A549 (cell line): ENCODE data around the gene VN1R5.

Experiments
- CTCF ChIP-seq: fragments of >200 bp; sonication (Bioruptor Twin); formaldehyde crosslinking; IDR thresholded peaks from 3 replicates; pipeline ENCODE4 v1.5.1; 2016
- ESRRA ChIP-seq: fragments of 150-350 bp; IDR thresholded peaks from 2 replicates; pipeline ENCODE4 v1.6.1; 2014; ENCODE audit warnings: mild to moderate bottlenecking, low read length, borderline replicate concordance
- HDAC2 ChIP-seq: fragments of 200-600 bp; sonication (generic); IDR thresholded peaks from 2 replicates; pipeline ENCODE4 v1.6.1; 2016
- HMGXB4 ChIP-seq: fragments of 250-450 bp; sonication (Bioruptor Pico); IDR thresholded peaks from 2 replicates; pipeline ENCODE4 v1.5.0; 2021; ENCODE audit warnings: mild to moderate bottlenecking, moderate library complexity, borderline replicate concordance
- HOXA7 ChIP-seq: fragments of 250-450 bp; sonication (Bioruptor Pico); IDR thresholded peaks from 2 replicates; pipeline ENCODE4 v1.5.0; 2020; ENCODE audit warnings: mild to moderate bottlenecking, moderate library complexity
- HOXB5 ChIP-seq: fragments of 250-450 bp; sonication (Bioruptor Pico); IDR thresholded peaks from 2 replicates; pipeline ENCODE4 v1.5.0; 2020; ENCODE audit warnings: mild to moderate bottlenecking, moderate library complexity
- JUN ChIP-seq, 2 experiments: fragments of >200 bp; sonication (Bioruptor Twin); formaldehyde crosslinking; IDR thresholded peaks; 2 replicates in 1 of 2; 3 replicates in 1 of 2; pipeline ENCODE4 v1.6.1; 2016 to 2017
- KDM1A ChIP-seq: fragments of 200-600 bp; sonication (generic); IDR thresholded peaks from 2 replicates; pipeline ENCODE4 v1.6.1; 2016; ENCODE audit warnings: low read depth, mild to moderate bottlenecking
- PHF8 ChIP-seq: fragments of 200-600 bp; sonication (generic); IDR thresholded peaks from 2 replicates; pipeline ENCODE4 v1.6.1; 2016; ENCODE audit warnings: low read depth, mild to moderate bottlenecking, antibody characterized with exemption, moderate library complexity, borderline replicate concordance
- POLR2A ChIP-seq: IDR thresholded peaks from 2 replicates; pipeline ENCODE4 v1.6.1; 2012; ENCODE audit warnings: mild to moderate bottlenecking, low read length
- RAD21 ChIP-seq, 2 experiments: fragments of >200 bp in 1 of 2; sonication (Bioruptor Twin) in 1 of 2; formaldehyde crosslinking in 1 of 2; IDR thresholded peaks in 1 of 2; conservative IDR thresholded peaks in 1 of 2; 2 replicates in 1 of 2; 3 replicates in 1 of 2; pipeline ENCODE4 v1.6.1; 2012 to 2018; ENCODE audit warnings: inconsistent platforms in 1 of 2
- REST ChIP-seq: fragments of 200-600 bp; sonication (generic); IDR thresholded peaks from 2 replicates; pipeline ENCODE4 v1.6.1; 2016; ENCODE audit warnings: antibody characterized with exemption, mild to moderate bottlenecking, moderate library complexity
- USF2 ChIP-seq: fragments of 450-650 bp; IDR thresholded peaks from 2 replicates; pipeline ENCODE4 v1.6.1; 2014; ENCODE audit warnings: antibody characterized with exemption
- ZC3H11A ChIP-seq: fragments of 450-650 bp; IDR thresholded peaks from 2 replicates; pipeline ENCODE4 v1.6.1; 2014; ENCODE audit warnings: antibody characterized with exemption, mild to moderate bottlenecking

GRCh38 chr1:247246325-247247115 lies 9.4 kb upstream of the VN1R5 start:
- TF ChIP-seq USF2 = no peak
- TF ChIP-seq KDM1A = no peak
- no peak for TF ChIP-seq CTCF
- no peak for TF ChIP-seq RAD21 (conservative IDR thresholded peaks at IDR 0.05 in 1 of 2, IDR thresholded peaks at IDR 0.05 in 1 of 2)
- TF ChIP-seq POLR2A = no peak
- no peak for TF ChIP-seq HMGXB4
- no peak for TF ChIP-seq JUN (IDR thresholded peaks at IDR 0.05)
- TF ChIP-seq REST = no peak
- TF ChIP-seq HOXA7 (CRISPR knock-in tag) = no peak
- TF ChIP-seq PHF8 = no peak
- no peak for TF ChIP-seq ESRRA
- no peak for TF ChIP-seq HDAC2
- TF ChIP-seq ZC3H11A = no peak
- TF ChIP-seq HOXB5 = no peak
